Karpas-422 (cell line): ENCODE measurements around the gene HJV. TPM values are rescaled to one million over a fixed set of nuclear protein-coding genes. Genes with fewer than 3 reads are reported as not detected.

Experiments used
- DNase-seq: peaks from one replicate; pipeline ENCODE4 v3.0.0-alpha.2; 2015
- H2AFZ ChIP-seq: fragments of 200-600 bp; sonication (generic); 2 replicates; pipeline ENCODE4 v1.6.1; 2014; ENCODE audit warnings: antibody characterized with exemption, low read length, mixed read lengths
- H3K27ac ChIP-seq: fragments of 200-600 bp; sonication (generic); 2 replicates; pipeline ENCODE4 v1.5.1; 2014; ENCODE audit warnings: mild to moderate bottlenecking, low read length, moderate library complexity
- H3K27me3 ChIP-seq: fragments of 200-600 bp; sonication (generic); 2 replicates; pipeline ENCODE4 v1.6.1; 2014; ENCODE audit warnings: low read length, mixed read lengths
- H3K36me3 ChIP-seq: fragments of 200-600 bp; sonication (generic); 2 replicates; pipeline ENCODE4 v1.6.1; 2014; ENCODE audit warnings: low read length, mixed read lengths; ENCODE audit not compliant: insufficient read depth
- H3K4me1 ChIP-seq: fragments of 200-600 bp; sonication (generic); 2 replicates; pipeline ENCODE4 v1.6.1; 2014; ENCODE audit warnings: mild to moderate bottlenecking, low read length, mixed read lengths
- H3K4me2 ChIP-seq: fragments of 200-600 bp; sonication (generic); 2 replicates; pipeline ENCODE4 v1.6.1; 2014; ENCODE audit warnings: low read length, low read depth, mild to moderate bottlenecking; ENCODE audit not compliant: poor library complexity, severe bottlenecking
- H3K4me3 ChIP-seq: fragments of 200-600 bp; sonication (generic); 2 replicates; pipeline ENCODE4 v1.5.1; 2014; ENCODE audit warnings: mild to moderate bottlenecking, antibody characterized with exemption, low read length, mixed read lengths
- H3K79me2 ChIP-seq: fragments of 200-600 bp; sonication (generic); 2 replicates; pipeline ENCODE4 v1.6.1; 2014; ENCODE audit warnings: mild to moderate bottlenecking, low read length, mixed read lengths
- H3K9ac ChIP-seq: fragments of 200-600 bp; sonication (generic); 2 replicates; pipeline ENCODE4 v1.6.0; 2014; ENCODE audit warnings: low read length
- H3K9me2 ChIP-seq: fragments of 200-600 bp; sonication (generic), shearing (Covaris generic); replicated peaks from 2 replicates; pipeline ENCODE4 v1.6.0; 2014; ENCODE audit warnings: mild to moderate bottlenecking, low read length, moderate library complexity; ENCODE audit not compliant: insufficient read depth
- H3K9me3 ChIP-seq: fragments of 300-700, 200-600 bp; sonication (generic); 2 replicates; pipeline ENCODE4 v1.6.1; 2014; ENCODE audit warnings: low read length, mixed read lengths
- H4K20me1 ChIP-seq: fragments of 200-600 bp; sonication (generic); 2 replicates; pipeline ENCODE4 v1.6.1; 2014; ENCODE audit warnings: mild to moderate bottlenecking, antibody characterized with exemption, low read length, low read depth; ENCODE audit not compliant: insufficient read depth
- total RNA-seq: library from RNA; depleted of rRNA; stranded (reverse); fragments of >200 nt; shearing (Covaris generic); gene quantifications from 2 replicates; pipeline ENCODE4 v1.2.3, GENCODE V29; 2014; ENCODE audit warnings: low replicate concordance

HJV gene
- total RNA-seq, 1 experiment from 2014 or later: not detected

DNA sequence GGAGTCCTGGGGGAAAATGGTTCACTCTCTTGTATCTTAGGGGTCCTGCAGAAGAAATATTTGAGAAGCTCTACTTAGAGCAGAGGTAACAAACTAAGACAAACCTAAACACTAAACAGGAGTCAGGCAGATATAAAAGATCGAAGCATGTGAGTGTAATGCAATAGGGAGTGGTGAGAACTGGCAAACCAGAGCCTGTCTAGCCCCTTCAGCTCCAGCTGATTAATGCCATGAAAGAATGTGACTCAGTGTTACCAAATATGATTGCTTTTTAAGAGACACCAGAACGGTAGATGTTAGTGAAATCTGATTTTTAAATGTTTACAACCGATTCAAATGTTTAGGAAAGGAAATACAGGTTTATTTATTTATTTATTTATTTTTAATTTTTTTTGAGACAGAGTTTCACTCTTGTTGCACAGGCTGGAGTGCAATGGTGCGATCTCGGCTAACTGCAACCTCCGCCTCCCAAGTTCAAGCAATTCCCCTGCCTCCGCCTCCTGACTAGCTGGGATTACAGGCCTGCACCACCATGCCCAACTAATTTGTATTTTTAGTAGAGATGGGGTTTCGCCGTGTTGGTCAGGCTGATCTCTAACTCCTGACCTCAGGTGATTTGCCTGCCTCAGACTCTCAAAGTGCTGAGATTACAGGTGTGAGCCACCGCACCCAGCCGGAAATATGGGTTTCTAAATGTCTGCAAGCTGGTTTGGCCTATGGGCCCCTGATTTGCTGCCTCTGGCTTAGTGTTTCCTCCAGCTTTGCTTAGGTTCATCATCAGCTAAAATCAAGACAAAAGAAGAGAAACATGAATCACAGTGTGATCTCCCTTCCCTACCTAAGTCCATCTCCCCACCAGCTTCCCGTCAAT lies 37.3 kb downstream of the HJV start:
- no peak for DNase-seq
- Histone ChIP-seq H4K20me1 (no peaks in the 10 kb centered on the region), H3K27me3 (no peaks in the 10 kb centered on the region), H3K9ac (no peak overlapping the region), H3K9me3 (no peaks in the 10 kb centered on the region), H2AFZ (no peak overlapping the region), H3K36me3 (no peaks in the 10 kb centered on the region), H3K79me2 (no peaks in the 10 kb centered on the region), H3K4me1 (peaks cover 25% of the 10 kb centered on the region), H3K4me3 (no peak overlapping the region), H3K9me2 (no peaks in the 10 kb centered on the region), H3K4me2 (no peak overlapping the region), H3K27ac (no peak overlapping the region)

DNA sequence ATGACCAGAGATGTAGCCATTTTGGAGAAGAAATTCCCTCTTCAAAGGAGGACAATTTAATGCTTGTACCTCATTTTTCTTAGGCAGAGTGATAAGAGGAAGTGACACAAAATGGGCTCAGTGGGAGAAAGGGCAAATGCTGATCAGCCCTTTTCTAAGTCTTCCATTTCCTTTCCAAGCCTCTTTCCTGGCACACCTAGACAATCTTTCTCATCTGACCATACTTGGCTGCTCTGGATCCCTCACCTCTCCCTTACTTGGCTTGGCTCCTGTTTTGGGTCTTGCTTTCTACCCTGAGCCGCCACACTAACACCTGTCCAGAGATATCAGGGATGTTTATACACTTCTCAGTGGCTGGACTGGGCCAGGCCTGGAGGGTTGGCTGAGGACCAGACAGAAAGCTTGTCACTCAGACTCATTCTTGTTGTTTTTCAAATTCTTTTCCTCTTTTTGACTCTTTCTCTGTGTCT lies 38.3 kb downstream of the HJV start:
- H3K79me2 ChIP-seq: no peaks in the 10 kb centered on the region
- H3K27me3 ChIP-seq: no peaks in the 10 kb centered on the region
- H4K20me1 ChIP-seq: no peaks in the 10 kb centered on the region
- no peak for DNase-seq
- no peak overlapping the region for H3K4me3 ChIP-seq
- no peak overlapping the region for H3K9ac ChIP-seq
- no peak overlapping the region for H2AFZ ChIP-seq
- no peaks in the 10 kb centered on the region for H3K9me3 ChIP-seq
- no peaks in the 10 kb centered on the region for H3K9me2 ChIP-seq
- H3K4me2 ChIP-seq: no peak overlapping the region
- H3K36me3 ChIP-seq: no peaks in the 10 kb centered on the region
- H3K27ac ChIP-seq: no peak overlapping the region
- peaks cover 31% of the 10 kb centered on the region for H3K4me1 ChIP-seq

- H3K27me3 ChIP-seq: no peaks in the 10 kb centered on the region
- DNase-seq: no peak
- H3K27ac ChIP-seq: no peak overlapping the region
- H3K9me3 ChIP-seq: no peaks in the 10 kb centered on the region
- H4K20me1 ChIP-seq: no peaks in the 10 kb centered on the region
- H3K4me1 ChIP-seq: peaks cover 42% of the 10 kb centered on the region
- no peaks in the 10 kb centered on the region for H3K36me3 ChIP-seq
- H3K9ac ChIP-seq: no peak overlapping the region
- no peak overlapping the region for H3K4me2 ChIP-seq
- no peaks in the 10 kb centered on the region for H3K79me2 ChIP-seq
- H2AFZ ChIP-seq: no peak overlapping the region
- no peaks in the 10 kb centered on the region for H3K9me2 ChIP-seq
- H3K4me3 ChIP-seq: no peak overlapping the region
Measured at GRCh38 chr1:145982010-145982723, 39.4 kb downstream of the HJV start.

DNA sequence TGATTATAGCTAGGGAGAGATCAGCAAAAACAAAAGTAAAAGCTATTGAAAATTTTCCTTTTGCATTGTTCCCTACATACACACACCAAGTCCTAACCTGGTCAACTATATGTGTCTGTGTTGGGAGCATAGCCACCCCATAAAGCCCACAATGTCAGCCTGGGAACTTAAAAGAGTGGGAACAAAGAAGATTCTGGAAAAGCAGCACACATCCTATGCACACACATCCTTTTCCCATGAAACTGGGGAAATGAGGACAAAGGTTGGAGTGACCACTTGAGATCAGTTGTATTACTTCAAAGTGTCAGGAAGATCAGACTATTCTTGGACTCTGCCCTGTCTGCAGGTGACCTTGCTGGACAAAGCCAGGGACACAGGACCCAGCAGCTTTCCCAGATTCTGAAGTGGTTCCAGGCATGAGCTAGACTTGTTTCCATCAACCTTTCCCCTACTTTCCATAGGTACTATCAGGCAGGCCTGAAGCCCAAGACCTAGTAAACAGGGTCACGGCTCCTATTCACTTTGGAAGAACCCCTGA lies 41.0 kb downstream of the HJV start:
- Histone ChIP-seq H3K36me3 (no peaks in the 10 kb centered on the region), H3K4me1 (peaks cover 45% of the 10 kb centered on the region), H3K27ac (peak overlapping the region; percentile 95), H3K79me2 (no peaks in the 10 kb centered on the region), H3K9me2 (no peaks in the 10 kb centered on the region), H3K27me3 (no peaks in the 10 kb centered on the region), H4K20me1 (no peaks in the 10 kb centered on the region), H2AFZ (no peak overlapping the region), H3K9me3 (no peaks in the 10 kb centered on the region), H3K9ac (peak overlapping the region; percentile 66), H3K4me3 (0 out of 2 replicates have a peak overlapping the region, but pooled peaks have one; percentile 34), H3K4me2 (peak overlapping the region; percentile 68)
- DNase-seq: no peak

GRCh38 chr1:145979746-145980456 lies 41.6 kb downstream of the HJV start:
- Histone ChIP-seq H3K27ac (peak overlapping the region; percentile 95), H3K9ac (peak overlapping the region; percentile 66), H3K9me2 (no peaks in the 10 kb centered on the region), H3K79me2 (no peaks in the 10 kb centered on the region), H3K36me3 (no peaks in the 10 kb centered on the region), H3K4me3 (peak overlapping the region; percentile 34; the same call in 1 of the 2 replicates), H3K27me3 (no peaks in the 10 kb centered on the region), H2AFZ (no peak overlapping the region), H3K4me2 (peak overlapping the region; percentile 68), H4K20me1 (no peaks in the 10 kb centered on the region), H3K4me1 (peaks cover 45% of the 10 kb centered on the region), H3K9me3 (no peaks in the 10 kb centered on the region)
- peak; percentile 82 for DNase-seq

DNA sequence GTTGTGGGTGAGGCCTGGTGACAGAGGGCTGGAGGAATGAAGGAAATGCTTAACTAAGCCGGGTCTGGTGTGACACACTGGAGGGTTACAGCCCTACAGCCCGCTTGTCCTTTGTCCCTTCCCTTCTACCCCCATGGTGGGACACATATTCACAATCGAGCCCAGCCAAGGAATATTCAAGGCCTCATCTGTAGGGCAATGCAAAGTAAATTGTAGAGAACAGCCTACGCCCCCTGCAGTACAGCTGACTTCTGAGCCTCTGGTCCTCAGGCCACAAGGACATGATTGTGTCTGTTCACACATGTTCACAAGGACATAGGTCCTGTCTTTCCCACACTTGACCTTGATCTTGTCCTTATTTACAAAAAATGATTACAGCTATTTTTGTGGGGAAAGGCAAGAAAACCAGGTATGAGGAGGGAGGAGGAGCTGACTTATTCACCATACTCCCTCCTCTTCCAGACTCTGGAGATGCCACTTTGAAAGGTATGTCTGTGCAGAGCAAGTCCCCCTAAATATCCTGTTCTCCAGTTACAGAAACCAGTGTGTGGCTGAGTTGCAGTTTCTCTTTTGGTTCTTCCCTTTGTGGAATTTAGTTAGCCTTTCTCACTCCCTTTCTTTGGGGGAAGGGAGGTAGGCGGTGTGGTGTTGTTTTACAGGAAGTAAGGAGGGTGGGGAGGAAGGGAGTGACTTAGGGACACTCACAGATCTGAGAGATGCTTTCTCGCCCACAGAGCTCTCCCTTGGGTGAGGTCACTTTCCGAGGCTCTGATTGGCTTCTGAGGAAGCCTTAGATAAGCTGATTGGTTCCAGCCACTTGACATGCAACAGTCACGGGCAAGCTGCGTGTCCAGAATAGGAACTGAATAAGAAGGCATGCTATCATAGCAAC lies 42.4 kb downstream of the HJV start:
- H3K4me3 ChIP-seq: peak overlapping the region; percentile 36; the same call in 1 of the 2 replicates
- peak overlapping the region; percentile 95 for H3K27ac ChIP-seq
- H3K36me3 ChIP-seq: no peaks in the 10 kb centered on the region
- no peaks in the 10 kb centered on the region for H3K27me3 ChIP-seq
- peak overlapping the region; percentile 66 for H3K9ac ChIP-seq
- peaks cover 45% of the 10 kb centered on the region for H3K4me1 ChIP-seq
- H3K9me3 ChIP-seq: no peaks in the 10 kb centered on the region
- peak overlapping the region; percentile 68 for H3K4me2 ChIP-seq
- DNase-seq: peak; percentile 99
- peak overlapping the region; percentile 17; the same call in 1 of the 2 replicates for H2AFZ ChIP-seq
- H3K9me2 ChIP-seq: no peaks in the 10 kb centered on the region
- no peaks in the 10 kb centered on the region for H4K20me1 ChIP-seq
- H3K79me2 ChIP-seq: no peaks in the 10 kb centered on the region

GRCh38 chr1:145978471-145978853 lies 43.1 kb downstream of the HJV start:
- no peaks in the 10 kb centered on the region for H3K79me2 ChIP-seq
- H3K36me3 ChIP-seq: no peaks in the 10 kb centered on the region
- H4K20me1 ChIP-seq: no peaks in the 10 kb centered on the region
- H3K4me1 ChIP-seq: peaks cover 45% of the 10 kb centered on the region
- H2AFZ ChIP-seq: no peak overlapping the region
- peak overlapping the region; percentile 64 for H3K4me2 ChIP-seq
- H3K9ac ChIP-seq: peak overlapping the region; percentile 66
- no peaks in the 10 kb centered on the region for H3K27me3 ChIP-seq
- no peaks in the 10 kb centered on the region for H3K9me2 ChIP-seq
- DNase-seq: peak; percentile 48
- peak overlapping the region; percentile 36; the same call in 1 of the 2 replicates for H3K4me3 ChIP-seq
- H3K27ac ChIP-seq: peak overlapping the region; percentile 95
- H3K9me3 ChIP-seq: no peaks in the 10 kb centered on the region
